COLO829 (cell line): ENCODE measurements around the gene CEP112.

ENCODE experiments used
- DNase-seq: peaks from one replicate; pipeline ENCODE4 v3.0.0; 2012; ENCODE audit warnings: low spot score

The CEP112 gene

GRCh38 chr17:65593092-65593854 lies 598.7 kb downstream of the CEP112 start:
- no peak for DNase-seq

GRCh38 chr17:65592125-65592965 lies 599.6 kb downstream of the CEP112 start:
- no peak for DNase-seq

GRCh38 chr17:65589321-65589720 lies 602.6 kb downstream of the CEP112 start:
- no peak for DNase-seq

GRCh38 chr17:65588181-65588808 lies 603.6 kb downstream of the CEP112 start:
- no peak for DNase-seq

- DNase-seq: no peak
These were observed 604.3 kb downstream of the CEP112 start for GRCh38 chr17:65587534-65588180.

GRCh38 chr17:65586899-65587298 lies 605.0 kb downstream of the CEP112 start:
- no peak for DNase-seq
